HG03342 (cell line): ENCODE measurements around the gene IL17RB.

Source experiments
- ATAC-seq: cut with Tn5 transposase; IDR thresholded peaks from one replicate; pipeline ENCODE4 v1.9.1; 2021; ENCODE audit warnings: mild to moderate bottlenecking, moderate library complexity; ENCODE audit not compliant: unreplicated experiment

IL17RB gene, protein sequence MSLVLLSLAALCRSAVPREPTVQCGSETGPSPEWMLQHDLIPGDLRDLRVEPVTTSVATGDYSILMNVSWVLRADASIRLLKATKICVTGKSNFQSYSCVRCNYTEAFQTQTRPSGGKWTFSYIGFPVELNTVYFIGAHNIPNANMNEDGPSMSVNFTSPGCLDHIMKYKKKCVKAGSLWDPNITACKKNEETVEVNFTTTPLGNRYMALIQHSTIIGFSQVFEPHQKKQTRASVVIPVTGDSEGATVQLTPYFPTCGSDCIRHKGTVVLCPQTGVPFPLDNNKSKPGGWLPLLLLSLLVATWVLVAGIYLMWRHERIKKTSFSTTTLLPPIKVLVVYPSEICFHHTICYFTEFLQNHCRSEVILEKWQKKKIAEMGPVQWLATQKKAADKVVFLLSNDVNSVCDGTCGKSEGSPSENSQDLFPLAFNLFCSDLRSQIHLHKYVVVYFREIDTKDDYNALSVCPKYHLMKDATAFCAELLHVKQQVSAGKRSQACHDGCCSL

DNA sequence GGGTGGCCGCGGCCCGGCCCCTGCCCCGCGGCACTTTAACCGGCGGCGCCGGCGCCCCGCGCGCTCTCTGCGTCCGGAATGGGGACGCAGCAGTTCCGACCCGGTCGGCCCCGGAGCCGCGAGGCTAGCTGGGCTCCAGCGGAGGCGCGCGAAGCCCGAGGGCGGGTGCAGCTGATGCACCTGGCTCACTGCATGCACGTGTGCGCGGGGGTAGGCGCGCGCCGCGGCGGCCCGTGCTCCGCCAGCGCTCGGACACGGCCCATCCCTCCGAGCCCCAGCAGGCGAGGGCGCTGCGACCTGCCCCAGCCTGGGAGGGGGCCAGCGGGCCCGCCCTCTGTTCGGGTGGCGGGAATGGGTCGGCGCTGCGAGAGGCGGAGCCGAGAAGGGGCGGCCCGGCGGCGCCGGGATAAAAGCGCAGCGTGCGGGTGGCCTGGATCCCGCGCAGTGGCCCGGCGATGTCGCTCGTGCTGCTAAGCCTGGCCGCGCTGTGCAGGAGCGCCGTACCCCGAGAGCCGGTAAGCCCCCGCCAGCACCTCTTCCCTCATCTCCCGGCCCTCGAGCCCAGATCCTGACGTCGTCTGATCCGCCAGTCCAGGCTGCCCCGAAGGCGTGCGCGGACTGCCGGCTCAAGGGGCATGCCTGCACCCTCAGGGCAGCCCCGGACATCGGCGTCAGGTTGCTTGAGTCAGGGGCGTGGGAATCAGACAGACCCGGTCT, at the start of gene IL17RB, which contains the start of gene CHDH:
Gene IL17RB, plus strand, starts transcription at position 435 of the 717 bp plus-strand sequence. Its CDS starts 21 bp downstream, at position 456.
Gene CHDH, minus strand, starts transcription at position 286 of the 717 bp plus-strand sequence. CDS start 22,411 bp downstream, outside the sequence.
- ATAC-seq = peak; percentile 42

DNA sequence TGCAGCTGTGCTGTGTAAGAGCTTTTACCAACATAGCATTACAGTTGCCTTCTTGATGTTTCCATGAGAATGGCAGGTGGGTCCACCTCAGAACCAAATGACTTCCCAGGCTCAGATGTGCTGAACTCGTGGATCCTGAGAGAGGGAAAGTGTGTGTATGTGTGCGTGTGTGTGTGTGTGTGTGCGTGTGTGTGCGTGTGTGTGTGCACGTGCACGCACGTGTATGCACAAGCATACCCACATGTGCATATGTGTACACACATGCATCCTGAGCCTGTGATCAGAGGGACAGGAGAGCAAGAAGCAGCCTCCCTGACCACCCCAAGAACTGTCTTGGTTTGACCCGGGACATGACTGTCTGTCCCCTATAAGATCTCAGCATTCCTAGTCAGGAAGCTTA, 48.2 kb upstream of the IL17RB start:
- no peak for ATAC-seq

DNA sequence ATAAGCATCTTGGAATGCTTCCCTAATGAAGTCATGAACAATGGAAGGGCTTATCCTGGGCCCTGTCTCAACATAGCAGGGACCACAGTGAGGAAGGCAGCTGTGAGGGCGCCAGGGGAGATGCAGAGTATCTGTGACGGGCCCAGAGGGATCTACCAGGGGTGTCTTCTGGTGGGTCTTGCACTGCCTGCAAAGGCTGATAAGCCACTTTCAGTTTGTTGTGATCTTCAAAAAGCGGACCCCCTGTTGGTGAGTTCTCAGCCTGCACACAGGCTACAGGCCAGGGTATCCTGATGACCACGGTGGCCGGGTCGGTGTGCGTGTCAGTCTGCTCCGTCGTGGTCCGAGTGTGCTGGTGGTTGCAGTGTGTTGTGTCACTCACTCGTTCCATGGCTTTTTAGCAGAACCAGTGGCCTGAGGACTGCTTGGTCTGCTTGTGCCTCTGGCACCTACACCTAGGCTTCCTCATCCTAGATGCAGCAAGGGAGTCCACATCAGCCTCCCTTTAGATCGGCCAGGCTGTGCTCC, 47.0 kb upstream of the IL17RB start:
- no peak for ATAC-seq

DNA sequence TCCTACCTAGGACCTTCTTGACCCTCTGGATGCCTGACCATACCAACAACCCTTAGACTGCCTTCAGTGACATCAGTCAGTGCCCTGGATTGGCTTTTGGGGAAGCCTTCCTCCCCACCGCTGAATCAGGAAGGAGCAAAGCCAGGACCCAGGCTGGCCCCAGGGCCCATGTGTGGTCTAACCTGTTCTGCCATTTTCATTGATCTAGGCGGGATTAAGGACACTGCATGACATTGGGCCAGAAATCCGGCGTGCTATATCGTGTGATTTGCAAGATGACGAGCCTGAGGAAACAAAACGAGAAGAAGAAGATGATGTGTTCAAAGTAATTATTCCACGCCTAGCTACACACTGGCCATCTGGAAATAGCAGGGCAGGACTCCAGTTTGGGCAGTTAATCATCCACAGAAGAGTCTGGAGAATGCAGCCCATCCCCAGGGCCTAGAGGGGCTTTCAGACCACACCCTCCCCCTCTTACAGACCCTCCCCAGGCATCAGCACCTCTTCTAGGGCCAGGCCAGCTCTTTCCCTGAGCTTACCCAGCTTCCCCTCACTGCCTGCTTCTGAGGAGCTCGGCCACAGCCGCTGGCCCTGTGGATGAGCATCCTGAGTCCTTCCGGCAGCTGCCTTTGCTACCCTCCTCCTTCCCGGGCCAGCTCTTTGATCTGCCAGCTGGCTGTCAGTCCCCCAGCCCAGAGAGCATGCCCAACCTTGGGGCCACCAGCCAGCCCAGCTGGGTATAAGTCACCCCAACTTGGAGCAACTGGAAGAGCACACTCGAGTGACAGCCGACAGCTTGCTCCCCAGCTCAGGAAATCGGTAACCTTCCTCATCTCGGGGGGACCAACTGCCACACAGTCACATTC, 46.1 kb upstream of the IL17RB start:
- ATAC-seq = no peak

DNA sequence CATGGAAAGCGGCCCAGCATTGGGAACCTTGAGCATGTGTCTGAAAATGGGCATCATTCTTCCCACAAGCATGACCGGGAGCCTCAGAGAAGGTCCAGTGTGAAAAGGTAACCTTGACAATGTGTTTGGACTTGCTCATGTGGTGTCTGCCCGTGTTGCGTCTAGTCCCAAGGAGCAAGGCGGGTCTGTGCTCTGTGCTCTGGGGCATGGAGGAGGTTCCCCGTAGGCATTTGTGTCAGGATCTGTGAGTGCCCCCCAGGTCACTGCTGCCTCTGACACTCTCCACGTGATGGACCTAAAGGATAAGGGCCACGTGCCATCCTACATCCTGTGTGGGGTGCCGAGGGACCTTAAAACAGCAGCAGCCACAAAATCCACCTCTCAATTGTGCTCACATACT, 45.0 kb upstream of the IL17RB start:
- ATAC-seq = no peak

DNA sequence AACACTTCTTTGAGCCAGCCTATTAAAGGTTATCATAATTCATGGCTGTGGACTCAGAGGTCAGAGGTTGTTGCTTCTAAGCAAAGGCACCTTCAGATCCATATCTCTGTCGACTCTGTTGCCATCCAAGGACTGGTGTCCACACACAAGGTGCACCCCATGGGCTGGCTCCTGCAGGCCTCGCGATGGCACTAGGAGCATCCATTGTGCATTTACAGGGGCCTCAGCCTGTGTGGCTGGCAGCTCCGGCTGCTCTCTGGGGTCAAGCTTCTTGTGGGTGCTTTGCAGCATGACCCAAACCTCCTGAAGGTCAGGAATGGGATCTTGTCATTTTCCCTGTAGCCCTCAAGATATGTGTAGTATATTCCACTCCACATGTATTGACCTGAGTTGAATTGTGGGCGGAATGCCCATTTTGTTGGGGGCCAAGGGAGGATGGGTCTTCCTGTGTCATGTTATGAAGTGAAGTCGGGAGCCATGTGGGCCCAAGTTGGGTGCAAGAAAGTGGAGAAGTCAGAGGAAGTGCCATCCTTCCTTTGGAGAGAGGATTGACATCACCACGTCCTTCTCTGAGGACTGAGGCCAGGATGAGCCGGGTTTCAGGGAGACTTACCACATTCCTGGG, 44.0 kb upstream of the IL17RB start:
- no peak for ATAC-seq

DNA sequence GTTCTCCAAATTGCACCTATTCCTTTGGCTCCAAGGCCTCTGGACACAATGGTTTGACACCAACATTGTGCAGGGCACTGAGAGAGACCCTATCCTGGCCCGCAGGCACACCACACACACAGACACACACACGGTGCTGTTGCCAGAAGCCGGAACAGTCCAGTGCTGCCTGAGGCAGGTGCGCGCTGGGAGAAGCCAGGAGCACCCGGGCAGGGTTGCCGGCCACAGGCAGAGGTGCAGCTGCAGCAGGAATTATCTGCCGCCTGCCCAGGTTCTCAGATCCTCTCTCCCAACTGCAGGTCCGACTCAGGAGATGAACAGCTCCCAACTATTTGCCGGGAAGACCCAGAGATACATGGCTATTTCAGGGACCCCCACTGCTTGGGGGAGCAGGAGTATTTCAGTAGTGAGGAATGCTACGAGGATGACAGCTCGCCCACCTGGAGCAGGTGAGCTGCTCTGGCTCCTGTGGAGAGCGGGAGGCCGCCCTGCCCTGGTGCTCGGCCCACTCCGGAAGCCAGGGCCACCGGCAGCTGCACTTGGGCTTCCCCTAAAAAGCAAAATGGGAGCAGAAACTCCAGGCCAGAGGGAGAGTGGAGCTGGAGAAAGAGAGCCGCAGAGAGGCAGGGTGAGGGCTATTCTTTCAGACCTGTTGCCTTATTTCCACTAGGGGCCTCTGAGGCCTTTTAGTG, 43.1 kb upstream of the IL17RB start:
- no peak for ATAC-seq

DNA sequence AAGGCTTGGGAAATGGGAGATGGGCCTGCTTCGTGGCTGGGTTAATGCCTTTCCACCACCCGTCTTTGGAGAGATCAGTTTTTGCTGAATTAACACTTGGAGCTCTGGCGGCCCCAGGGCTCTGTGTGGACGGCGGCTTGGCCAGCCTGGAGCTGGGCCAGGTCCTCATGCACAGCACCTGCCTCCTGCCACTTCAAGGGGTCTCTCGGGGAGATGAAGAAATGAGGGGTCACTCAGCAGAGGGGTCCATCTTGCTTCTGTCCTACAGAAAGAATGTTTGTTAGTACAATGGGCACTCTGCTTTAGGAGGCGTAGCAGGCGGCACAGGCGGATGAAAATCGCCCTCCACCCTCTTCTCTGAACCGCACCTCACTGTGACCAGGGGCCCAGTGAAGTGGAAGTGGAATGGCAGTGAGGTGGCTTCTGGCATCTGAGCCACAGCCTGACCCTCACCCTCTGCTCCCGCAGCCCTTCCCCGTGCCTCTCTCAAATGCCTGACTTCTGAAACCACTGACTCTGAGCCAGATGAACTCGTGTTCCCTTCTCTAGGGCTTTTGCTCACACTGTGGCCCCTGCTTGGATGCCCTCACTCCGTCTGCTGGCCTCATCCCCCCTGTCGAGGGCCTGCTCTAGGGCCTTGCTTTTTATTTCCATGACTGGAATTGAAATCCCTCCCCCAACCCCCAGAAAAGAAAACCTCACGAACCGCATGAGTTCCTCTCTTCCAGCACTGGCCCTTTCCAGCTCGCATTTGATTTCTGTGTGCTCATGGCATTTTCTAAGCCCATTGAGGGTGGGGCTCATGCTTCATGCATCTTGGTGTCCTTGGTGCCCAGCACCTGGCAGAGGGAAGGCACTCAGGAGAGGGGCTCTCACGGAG, 42.3 kb upstream of the IL17RB start:
- ATAC-seq = no peak

DNA sequence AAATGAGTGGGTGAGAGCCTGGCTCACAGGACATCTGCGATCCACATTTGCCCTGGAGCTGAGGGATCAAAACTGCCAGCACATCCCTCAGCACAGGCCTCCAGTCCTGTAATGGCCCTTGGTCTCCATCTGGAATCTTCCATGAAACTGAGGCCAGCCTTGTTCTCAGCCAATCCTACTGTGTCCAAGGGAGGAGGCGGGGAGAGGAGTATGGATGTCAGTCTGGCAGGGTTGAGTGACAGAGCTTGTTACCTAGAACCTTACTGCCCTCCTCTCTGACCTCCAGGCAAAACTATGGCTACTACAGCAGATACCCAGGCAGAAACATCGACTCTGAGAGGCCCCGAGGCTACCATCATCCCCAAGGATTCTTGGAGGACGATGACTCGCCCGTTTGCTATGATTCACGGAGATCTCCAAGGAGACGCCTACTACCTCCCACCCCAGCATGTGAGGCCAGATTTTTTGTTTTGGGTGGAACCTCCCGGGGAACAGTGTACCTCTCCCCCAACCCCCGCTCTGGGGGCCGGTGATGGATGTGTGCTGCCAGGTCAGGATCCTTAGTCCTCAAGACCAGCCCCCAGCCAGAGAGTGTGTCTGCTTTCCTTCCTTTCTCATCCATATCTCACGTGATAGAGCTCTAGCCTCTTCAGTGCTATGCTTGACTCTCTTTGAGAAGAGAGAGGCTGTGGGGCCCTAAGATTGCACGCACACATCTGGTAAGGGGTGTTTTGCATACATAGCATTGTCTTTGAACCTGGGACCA, 41.5 kb upstream of the IL17RB start:
- ATAC-seq = peak; percentile 82

DNA sequence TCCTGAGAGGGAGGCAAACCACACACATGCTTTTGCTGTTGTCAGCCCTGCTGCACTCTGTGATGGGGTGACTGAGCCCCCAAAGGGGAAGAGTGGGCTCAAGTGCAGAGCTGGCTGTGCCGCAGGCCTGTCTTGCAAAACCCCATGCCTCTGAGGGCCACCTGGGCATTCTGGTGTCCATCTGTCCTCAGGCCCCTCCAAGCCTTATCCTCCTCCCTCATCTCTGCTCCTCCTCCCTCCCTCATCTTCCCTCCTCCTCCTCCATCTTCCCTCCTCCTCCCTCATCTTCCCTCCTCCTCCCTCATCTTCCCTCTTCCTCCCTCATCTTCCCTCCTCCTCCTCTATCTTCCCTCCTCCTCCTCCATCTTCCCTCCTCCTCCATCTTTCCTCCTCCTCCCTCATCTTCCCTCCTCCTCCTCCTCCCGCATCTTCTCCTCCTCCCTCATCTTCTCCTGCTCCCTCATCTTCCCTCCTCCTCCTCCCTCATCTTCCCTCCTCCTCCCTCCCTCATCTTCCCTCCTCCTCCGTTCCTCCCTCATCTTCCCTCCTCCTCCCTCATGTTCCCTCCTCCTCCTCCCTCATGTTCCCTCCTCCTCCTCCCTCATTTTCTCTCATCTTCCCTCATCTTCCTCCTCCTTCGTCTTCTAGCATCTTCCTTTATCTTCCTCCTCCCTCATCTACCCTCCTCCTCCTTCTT, 40.8 kb upstream of the IL17RB start:
- ATAC-seq = no peak

DNA sequence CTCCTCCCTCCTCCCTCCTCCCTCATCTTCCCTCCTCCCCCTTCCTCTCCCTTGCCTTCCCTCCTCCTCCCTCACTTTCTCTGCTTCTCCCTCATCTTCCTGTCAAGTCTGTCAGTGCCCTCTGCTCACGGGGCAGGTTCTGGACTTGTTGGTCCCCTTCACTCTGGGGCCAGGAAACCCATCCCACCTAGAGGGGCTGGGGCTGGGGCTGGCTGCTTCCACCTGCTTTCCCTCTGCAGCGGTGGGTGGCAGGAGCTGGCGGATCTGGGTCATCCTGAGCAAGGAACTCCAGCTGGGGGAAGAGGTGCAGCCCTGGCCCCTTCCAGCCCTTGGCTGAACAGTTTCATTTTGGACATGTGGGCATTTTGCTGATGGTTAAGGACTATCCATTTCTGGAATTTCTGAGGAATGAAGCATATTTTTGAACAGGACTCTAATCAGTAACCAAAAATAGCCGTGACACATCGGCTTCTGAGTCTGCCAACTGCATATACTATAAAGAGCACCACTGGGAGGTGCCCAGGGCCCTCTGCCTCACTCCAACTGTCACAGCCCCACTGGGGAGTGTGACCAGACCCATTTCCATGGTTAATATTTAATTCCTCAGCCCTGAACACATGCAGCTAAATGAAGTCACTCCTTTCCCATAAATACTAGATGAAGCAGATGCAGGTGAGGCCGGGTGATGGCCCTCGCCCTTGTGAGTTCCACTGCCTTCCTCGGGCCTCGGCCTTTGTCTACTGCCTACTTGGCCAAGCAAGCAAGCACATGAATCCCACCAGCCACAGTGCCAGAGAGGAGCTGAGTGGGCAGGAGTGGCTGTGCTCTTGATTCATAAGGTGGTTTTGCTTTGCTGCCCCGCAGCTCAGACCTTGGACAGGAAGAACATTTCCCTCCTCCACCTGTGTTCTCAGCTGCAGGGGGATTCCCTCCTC, 39.9 kb upstream of the IL17RB start:
- peak; percentile 42 for ATAC-seq

DNA sequence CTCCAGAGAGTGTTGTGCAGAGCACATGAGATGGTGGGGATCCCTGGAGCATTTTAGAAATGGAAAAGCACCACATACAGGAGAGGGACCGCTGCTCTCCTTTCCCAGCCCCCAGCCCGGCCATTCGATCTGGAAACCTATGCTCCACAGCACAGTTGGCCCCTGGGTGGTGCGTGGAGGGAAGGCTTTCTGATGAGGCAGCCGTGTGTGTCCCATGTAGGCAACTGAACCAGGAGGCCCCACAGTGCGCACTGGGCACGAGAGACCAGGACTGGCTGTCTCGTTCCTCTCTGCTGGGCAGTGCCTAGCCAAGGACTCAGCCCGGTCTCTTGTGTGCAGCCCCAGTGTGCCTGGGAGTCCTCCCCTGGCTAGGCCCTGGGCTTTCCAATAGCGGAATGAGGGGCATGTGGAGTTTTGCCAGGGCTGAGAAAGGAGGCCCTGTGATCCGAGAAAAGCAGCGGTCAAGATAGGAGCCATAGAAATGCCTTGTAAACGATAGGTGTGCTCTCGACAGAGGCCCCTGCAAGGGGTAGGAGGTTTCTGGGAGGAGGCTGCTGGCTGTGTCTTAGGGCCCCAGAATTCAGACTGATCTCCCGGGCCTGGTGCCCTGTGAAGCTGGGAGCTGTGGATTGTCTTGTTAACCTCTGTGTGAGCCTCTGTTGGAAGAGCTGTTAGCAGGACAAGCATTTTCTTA, 39.1 kb upstream of the IL17RB start:
- no peak for ATAC-seq

DNA sequence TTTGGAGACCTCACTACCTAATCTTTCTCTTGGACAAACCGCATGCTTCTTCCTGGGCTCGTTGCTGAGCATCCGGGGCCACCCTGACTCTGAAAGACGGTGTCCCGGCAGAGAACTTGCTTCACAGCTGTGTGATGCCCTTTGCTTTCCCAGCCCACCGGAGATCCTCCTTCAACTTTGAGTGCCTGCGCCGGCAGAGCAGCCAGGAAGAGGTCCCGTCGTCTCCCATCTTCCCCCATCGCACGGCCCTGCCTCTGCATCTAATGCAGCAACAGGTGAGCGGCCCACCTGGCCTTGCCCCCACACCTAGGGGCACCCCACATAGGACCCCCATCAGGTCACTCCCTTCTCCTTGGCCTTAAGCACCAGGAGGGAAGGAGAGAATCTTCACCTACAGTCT, 37.9 kb upstream of the IL17RB start:
- no peak for ATAC-seq

DNA sequence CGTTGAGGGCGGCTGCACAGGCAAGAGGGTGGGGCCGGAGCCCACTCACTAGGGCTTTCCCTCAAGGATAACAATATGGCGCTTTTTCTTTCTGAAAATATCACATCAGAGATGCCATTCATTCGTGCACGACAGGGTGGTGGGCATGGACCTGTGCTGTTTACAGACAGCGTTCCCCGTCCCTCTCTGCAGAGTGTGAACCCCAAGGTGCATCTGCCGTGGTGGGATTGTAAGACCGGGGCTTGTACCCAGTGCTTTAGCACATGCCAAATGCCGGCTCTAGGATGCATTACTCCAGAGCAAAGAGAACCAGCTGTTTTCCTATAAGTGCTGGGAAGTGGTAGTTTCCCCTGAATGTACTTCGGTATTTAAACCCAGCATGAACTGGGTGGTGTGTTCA, 37.1 kb upstream of the IL17RB start:
- no peak for ATAC-seq

DNA sequence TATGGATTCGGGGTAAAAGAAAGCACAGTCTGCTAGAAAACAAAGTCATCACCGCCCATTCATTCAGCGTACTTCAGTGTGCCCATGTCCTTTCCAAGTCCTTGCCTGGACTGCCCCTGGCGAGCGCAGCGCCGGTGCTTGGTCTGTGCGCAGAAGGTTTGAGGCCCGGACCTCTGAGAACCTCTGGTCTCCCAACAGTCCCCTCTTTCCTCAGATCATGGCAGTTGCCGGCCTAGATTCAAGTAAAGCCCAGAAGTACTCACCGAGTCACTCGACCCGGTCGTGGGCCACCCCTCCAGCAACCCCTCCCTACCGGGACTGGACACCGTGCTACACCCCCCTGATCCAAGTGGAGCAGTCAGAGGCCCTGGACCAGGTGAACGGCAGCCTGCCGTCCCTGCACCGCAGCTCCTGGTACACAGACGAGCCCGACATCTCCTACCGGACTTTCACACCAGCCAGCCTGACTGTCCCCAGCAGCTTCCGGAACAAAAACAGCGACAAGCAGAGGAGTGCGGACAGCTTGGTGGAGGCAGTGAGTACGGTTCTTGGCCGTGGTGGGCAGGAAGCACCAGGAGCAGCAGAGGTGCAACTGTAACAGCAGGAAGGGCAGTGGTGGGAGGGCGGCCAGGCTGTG, 36.5 kb upstream of the IL17RB start:
- ATAC-seq = no peak
